ENCODE results near the gene COBL.

COBL gene

GRCh38 chr7:51077987-51078370, 238.6 kb downstream of the COBL start:
- TF ChIP-seq FOXK2 (IDR thresholded peaks at IDR 0.05), result no peak
- TF ChIP-seq HDGF (IDR thresholded peaks at IDR 0.05; ENCODE audit: borderline replicate concordance), result no peak
- TF ChIP-seq CTBP1 (IDR thresholded peaks at IDR 0.05; ENCODE audit: borderline replicate concordance), result no peak
- TF ChIP-seq BHLHE40 (IDR thresholded peaks at IDR 0.05; ENCODE audit: borderline replicate concordance), result no peak
- no peak for TF ChIP-seq SP1 (IDR thresholded peaks at IDR 0.05)
- TF ChIP-seq PKNOX1 (IDR thresholded peaks at IDR 0.05), result no peak
- TF ChIP-seq L3MBTL2 (conservative IDR thresholded peaks at IDR 0.05), result no peak
- no peak for TF ChIP-seq ZNF384 (IDR thresholded peaks at IDR 0.05)
- no peak for TF ChIP-seq TARDBP (IDR thresholded peaks at IDR 0.05)
- TF ChIP-seq ELF4 (IDR thresholded peaks at IDR 0.05), result no peak
- no peak for TF ChIP-seq LEF1 (IDR thresholded peaks at IDR 0.05; ENCODE audit: borderline replicate concordance)
- TF ChIP-seq ARNT (IDR thresholded peaks at IDR 0.05), result no peak
- no peak for TF ChIP-seq FOXA1 (IDR thresholded peaks at IDR 0.05)
- TF ChIP-seq SUZ12 (IDR thresholded peaks at IDR 0.05), result no peak
- TF ChIP-seq FOXM1 (IDR thresholded peaks at IDR 0.05; ENCODE audit: borderline replicate concordance), result no peak
- CTCF ChIA-PET, result interaction anchor here (1.0 kb wide), 1 partner anchor 10 kb away, joined by 3 read pairs; no protein-coding TSS in a partner anchor
- POLR2A ChIA-PET, result no interaction called here
- no peak for DNase-seq (ENCODE audit: extremely low spot score)

DNA sequence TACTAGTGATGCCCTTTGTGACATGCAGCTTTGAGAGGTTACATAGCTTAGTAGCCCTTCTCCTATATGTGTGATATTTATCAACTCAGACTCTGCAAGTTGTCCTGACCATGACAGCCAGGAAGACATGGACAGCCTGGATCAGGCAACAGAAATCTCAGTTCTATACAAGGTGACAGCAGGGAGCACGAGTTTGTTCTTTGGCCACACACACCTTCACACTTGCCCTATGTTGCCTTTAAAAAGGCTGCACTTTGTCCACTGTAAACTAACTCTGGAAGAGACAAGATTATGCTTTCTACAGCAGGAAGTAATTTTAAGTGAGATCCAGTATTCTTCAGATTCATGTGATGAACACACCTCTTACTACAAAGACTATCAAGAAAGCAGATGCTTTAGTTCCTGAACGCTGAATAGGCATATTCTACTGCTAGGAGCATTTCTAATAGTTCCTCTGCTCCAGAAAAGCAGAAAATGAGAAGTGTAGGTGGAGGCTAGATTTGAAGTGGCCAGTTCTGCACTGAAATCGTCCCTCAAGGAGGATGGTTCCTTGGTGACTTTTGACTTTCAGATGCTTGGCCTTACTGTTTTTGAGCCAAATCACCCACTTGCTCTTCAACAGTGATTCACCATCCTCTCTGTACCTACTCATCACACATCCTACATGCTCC, 239.2 kb downstream of the COBL start:
- no peak for TF ChIP-seq ELF4 (IDR thresholded peaks at IDR 0.05)
- TF ChIP-seq ARNT (IDR thresholded peaks at IDR 0.05), result no peak
- TF ChIP-seq NFRKB (IDR thresholded peaks at IDR 0.05), result no peak
- no peak for TF ChIP-seq TARDBP (IDR thresholded peaks at IDR 0.05)
- no peak for TF ChIP-seq FOXM1 (IDR thresholded peaks at IDR 0.05; ENCODE audit: borderline replicate concordance)
- TF ChIP-seq SUZ12 (IDR thresholded peaks at IDR 0.05), result no peak
- no peak for TF ChIP-seq HDGF (IDR thresholded peaks at IDR 0.05; ENCODE audit: borderline replicate concordance)
- TF ChIP-seq CTBP1 (IDR thresholded peaks at IDR 0.05; ENCODE audit: borderline replicate concordance), result no peak
- no peak for TF ChIP-seq LEF1 (IDR thresholded peaks at IDR 0.05; ENCODE audit: borderline replicate concordance)
- no peak for TF ChIP-seq L3MBTL2 (conservative IDR thresholded peaks at IDR 0.05)
- TF ChIP-seq SP1 (IDR thresholded peaks at IDR 0.05), result no peak
- no peak for TF ChIP-seq BHLHE40 (IDR thresholded peaks at IDR 0.05; ENCODE audit: borderline replicate concordance)
- POLR2A ChIA-PET, result no interaction called here
- CTCF ChIA-PET, result interaction anchor here (1.0 kb wide), 1 partner anchor 10 kb away, joined by 3 read pairs; no protein-coding TSS in a partner anchor
- no peak for DNase-seq (ENCODE audit: extremely low spot score)

GRCh38 chr7:51075681-51076580, 240.7 kb downstream of the COBL start:
- no peak for TF ChIP-seq FOXA1 (IDR thresholded peaks at IDR 0.05)
- ChIA-PET POLR2A (no interaction called here), CTCF (no interaction called here)
- DNase-seq (ENCODE audit: extremely low spot score), result no peak

- ChIA-PET POLR2A (no interaction called here), CTCF (no interaction called here)
- DNase-seq (ENCODE audit: extremely low spot score), result no peak
- TF ChIP-seq FOXM1 (IDR thresholded peaks at IDR 0.05; ENCODE audit: borderline replicate concordance), result no peak
- TF ChIP-seq PKNOX1 (IDR thresholded peaks at IDR 0.05), result no peak
- TF ChIP-seq HDGF (IDR thresholded peaks at IDR 0.05; ENCODE audit: borderline replicate concordance), result no peak
- TF ChIP-seq LEF1 (IDR thresholded peaks at IDR 0.05; ENCODE audit: borderline replicate concordance), result no peak
- no peak for TF ChIP-seq ZNF384 (IDR thresholded peaks at IDR 0.05)
- no peak for TF ChIP-seq FOXK2 (IDR thresholded peaks at IDR 0.05)
- no peak for TF ChIP-seq FOXA1 (IDR thresholded peaks at IDR 0.05)
- TF ChIP-seq CTBP1 (IDR thresholded peaks at IDR 0.05; ENCODE audit: borderline replicate concordance), result no peak
- no peak for TF ChIP-seq NFRKB (IDR thresholded peaks at IDR 0.05)
- TF ChIP-seq SUZ12 (IDR thresholded peaks at IDR 0.05), result no peak
- TF ChIP-seq BHLHE40 (IDR thresholded peaks at IDR 0.05; ENCODE audit: borderline replicate concordance), result no peak
- no peak for TF ChIP-seq L3MBTL2 (conservative IDR thresholded peaks at IDR 0.05)
- TF ChIP-seq ARNT (IDR thresholded peaks at IDR 0.05), result no peak
- TF ChIP-seq ELF4 (IDR thresholded peaks at IDR 0.05), result no peak
- no peak for TF ChIP-seq SP1 (IDR thresholded peaks at IDR 0.05)
These were observed 243.4 kb downstream of the COBL start for GRCh38 chr7:51073171-51073570.

DNA sequence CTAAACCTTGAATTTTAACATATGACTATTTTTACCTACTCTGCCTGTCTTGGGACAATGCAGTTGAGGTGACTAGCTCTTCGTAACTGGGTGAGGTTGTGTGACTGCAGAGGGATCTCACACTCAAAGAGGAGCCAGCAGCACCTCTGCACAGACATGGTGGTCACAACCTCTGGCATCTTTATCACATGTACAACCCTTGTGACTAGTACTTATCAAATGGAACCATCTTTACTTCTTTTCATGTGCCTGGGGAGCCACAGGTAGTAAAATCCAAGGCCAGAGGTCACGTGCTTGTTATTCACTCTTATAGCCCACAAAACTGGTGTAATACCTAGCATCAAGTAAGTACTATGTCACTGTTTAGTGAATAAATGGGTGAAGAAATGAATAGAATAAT, 244.3 kb downstream of the COBL start:
- no peak for TF ChIP-seq SUZ12 (IDR thresholded peaks at IDR 0.05)
- no peak for TF ChIP-seq L3MBTL2 (conservative IDR thresholded peaks at IDR 0.05)
- POLR2A ChIA-PET, result interaction anchor here (1.3 kb wide), 1 partner anchor 622 kb away, joined by 3 read pairs; the partner anchor contains the start of gene FIGNL1
- DNase-seq (ENCODE audit: extremely low spot score), result no peak
- CTCF ChIA-PET, result no interaction called here

DNA sequence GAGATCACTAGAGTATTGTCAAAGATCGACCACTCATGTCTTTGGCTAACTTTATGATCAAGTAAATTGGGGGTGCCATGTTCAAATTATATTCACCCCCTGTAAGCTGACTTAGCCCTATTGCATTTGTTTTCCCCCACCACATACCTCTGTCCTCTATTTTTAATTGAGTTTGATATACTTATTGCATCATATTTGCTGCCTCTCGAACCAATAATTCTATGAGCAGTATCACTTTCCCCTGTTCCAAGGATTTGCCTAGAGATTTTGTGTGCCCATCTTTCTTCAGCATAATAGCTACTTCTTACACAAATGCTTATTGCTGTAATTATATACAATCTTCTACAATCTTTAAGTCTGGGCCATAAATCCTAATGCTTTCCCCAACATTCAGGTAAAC, 245.2 kb downstream of the COBL start:
- CTCF ChIA-PET, result interaction anchor here (1.1 kb wide), 1 partner anchor 20 kb away, joined by 3 read pairs; no protein-coding TSS in a partner anchor
- TF ChIP-seq NFRKB (IDR thresholded peaks at IDR 0.05) (no peak), ZNF384 (IDR thresholded peaks at IDR 0.05) (no peak), FOXA1 (IDR thresholded peaks at IDR 0.05) (no peak), SUZ12 (IDR thresholded peaks at IDR 0.05) (no peak)
- POLR2A ChIA-PET, result interaction anchor here (1.3 kb wide), 1 partner anchor 622 kb away, joined by 3 read pairs; the partner anchor contains the start of gene FIGNL1
- DNase-seq (ENCODE audit: extremely low spot score), result no peak
